ENCODE measurements around the gene C1orf185.

DNA sequence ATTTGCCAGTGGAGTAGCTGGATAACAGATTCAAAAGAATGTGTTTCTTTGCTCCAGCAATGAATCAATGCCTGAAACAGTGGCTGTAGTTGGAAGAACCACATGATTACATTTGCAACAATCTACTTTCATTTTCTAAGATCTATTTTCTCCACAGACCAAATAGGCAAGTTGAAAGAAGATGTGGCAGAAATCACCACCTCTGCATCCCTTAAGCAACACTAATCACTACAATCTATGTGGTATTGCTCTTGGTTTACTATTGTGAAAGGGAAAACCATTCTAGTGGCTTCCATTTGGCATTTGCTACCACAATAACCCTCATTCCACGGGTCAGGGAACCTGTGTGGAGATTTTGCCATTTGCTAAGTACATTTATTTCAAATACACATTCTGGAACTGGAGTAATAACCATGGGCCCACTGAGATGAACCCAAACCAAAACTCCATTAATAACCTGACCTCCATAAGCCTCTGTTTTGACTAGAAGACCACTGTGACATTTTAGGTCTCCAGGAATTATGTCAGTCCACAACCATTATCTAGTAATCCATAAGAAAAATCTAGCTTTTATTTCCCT, 66.3 kb downstream of the C1orf185 start:
- TF ChIP-seq, protein P1, sequence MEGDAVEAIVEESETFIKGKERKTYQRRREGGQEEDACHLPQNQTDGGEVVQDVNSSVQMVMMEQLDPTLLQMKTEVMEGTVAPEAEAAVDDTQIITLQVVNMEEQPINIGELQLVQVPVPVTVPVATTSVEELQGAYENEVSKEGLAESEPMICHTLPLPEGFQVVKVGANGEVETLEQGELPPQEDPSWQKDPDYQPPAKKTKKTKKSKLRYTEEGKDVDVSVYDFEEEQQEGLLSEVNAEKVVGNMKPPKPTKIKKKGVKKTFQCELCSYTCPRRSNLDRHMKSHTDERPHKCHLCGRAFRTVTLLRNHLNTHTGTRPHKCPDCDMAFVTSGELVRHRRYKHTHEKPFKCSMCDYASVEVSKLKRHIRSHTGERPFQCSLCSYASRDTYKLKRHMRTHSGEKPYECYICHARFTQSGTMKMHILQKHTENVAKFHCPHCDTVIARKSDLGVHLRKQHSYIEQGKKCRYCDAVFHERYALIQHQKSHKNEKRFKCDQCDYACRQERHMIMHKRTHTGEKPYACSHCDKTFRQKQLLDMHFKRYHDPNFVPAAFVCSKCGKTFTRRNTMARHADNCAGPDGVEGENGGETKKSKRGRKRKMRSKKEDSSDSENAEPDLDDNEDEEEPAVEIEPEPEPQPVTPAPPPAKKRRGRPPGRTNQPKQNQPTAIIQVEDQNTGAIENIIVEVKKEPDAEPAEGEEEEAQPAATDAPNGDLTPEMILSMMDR (IDR thresholded peaks at IDR 0.05; ENCODE audit: low read depth, low read length) = no peak
- TF ChIP-seq EZH2phosphoT487 (IDR thresholded peaks at IDR 0.05; ENCODE audit: low read depth) = no peak

Data from OCI-LY3 (cell line).